ENCODE measurements around the gene ATXN7L1.

DNA sequence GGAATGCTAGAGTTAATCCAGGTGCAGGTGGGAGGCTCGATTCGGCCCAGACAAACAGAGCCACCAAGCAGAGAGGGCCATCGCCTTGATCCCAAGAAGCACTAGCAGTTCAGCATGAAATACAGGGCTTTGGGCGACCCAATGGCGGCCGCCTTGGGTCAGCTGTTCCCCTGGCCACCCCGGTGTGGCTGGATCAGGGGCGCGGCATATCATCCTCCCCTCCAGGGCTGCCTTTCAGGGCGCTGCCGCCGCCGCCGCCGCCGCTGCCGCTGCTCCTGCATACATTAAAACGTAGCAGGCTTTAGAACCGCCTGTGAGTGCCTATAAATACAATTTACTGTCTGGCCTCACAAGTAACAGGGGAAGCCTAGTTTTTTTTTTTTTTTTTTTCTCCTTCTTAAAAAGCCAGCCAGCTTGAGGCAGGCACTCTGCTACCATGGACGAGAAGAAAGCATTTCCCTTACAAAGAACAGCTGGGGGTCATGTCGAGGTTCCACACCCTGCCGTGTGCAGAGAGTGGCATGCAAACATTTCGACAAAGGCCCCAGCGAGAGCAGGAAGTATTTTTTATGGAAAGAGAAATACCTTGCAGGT lies 237.4 kb downstream of the ATXN7L1 start:
- TF ChIP-seq, protein P1, sequence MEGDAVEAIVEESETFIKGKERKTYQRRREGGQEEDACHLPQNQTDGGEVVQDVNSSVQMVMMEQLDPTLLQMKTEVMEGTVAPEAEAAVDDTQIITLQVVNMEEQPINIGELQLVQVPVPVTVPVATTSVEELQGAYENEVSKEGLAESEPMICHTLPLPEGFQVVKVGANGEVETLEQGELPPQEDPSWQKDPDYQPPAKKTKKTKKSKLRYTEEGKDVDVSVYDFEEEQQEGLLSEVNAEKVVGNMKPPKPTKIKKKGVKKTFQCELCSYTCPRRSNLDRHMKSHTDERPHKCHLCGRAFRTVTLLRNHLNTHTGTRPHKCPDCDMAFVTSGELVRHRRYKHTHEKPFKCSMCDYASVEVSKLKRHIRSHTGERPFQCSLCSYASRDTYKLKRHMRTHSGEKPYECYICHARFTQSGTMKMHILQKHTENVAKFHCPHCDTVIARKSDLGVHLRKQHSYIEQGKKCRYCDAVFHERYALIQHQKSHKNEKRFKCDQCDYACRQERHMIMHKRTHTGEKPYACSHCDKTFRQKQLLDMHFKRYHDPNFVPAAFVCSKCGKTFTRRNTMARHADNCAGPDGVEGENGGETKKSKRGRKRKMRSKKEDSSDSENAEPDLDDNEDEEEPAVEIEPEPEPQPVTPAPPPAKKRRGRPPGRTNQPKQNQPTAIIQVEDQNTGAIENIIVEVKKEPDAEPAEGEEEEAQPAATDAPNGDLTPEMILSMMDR (conservative IDR thresholded peaks at IDR 0.05; ENCODE audit: low read length), result no peak
- no peak for TF ChIP-seq EZH2phosphoT487 (IDR thresholded peaks at IDR 0.05; ENCODE audit: borderline replicate concordance, low read depth, low read length)

All from OCI-LY7 (cell line).